ENCODE data around the gene HCFC2.

- TF ChIP-seq, protein P1, sequence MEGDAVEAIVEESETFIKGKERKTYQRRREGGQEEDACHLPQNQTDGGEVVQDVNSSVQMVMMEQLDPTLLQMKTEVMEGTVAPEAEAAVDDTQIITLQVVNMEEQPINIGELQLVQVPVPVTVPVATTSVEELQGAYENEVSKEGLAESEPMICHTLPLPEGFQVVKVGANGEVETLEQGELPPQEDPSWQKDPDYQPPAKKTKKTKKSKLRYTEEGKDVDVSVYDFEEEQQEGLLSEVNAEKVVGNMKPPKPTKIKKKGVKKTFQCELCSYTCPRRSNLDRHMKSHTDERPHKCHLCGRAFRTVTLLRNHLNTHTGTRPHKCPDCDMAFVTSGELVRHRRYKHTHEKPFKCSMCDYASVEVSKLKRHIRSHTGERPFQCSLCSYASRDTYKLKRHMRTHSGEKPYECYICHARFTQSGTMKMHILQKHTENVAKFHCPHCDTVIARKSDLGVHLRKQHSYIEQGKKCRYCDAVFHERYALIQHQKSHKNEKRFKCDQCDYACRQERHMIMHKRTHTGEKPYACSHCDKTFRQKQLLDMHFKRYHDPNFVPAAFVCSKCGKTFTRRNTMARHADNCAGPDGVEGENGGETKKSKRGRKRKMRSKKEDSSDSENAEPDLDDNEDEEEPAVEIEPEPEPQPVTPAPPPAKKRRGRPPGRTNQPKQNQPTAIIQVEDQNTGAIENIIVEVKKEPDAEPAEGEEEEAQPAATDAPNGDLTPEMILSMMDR (optimal IDR thresholded peaks at IDR 0.05 in 1 of 3, IDR thresholded peaks at IDR 0.05 in 1 of 3, conservative IDR thresholded peaks at IDR 0.05 in 1 of 3; ENCODE audit: extremely low read depth in 1 of 3, insufficient read depth in 2 of 3, low read length in 3 of 3) = no peak
- no peak for TF ChIP-seq EZH2 (IDR thresholded peaks at IDR 0.05; ENCODE audit: low read length)
These were observed 69.5 kb downstream of the HCFC2 start for GRCh38 chr12:104133866-104134265.

Measured in keratinocyte (primary cell).